Suprapubic skin (tissue), 4 donors: ENCODE data around the gene GARNL3. TPM values are rescaled to one million over a fixed set of nuclear protein-coding genes. Genes with fewer than 3 reads are reported as not detected.
A peak's percentile ranks its signal among the peaks of the same experiment; 100 is the strongest.

Experiments used
- DNase-seq, 2 donors: peaks; one replicate each; pipeline ENCODE4 v3.0.0-alpha.2; 2019; ENCODE audit warnings: low spot score in 2 of 2
- H3K27ac ChIP-seq: fragments of 200-600 bp; sonication (generic); one replicate; pipeline ENCODE4 v1.5.1; 2019
- H3K27me3 ChIP-seq: fragments of 200-600 bp; sonication (generic); one replicate; pipeline ENCODE4 v1.5.1; 2019
- H3K36me3 ChIP-seq: fragments of 200-600 bp; sonication (generic); one replicate; pipeline ENCODE4 v1.5.1; 2019
- H3K4me1 ChIP-seq: fragments of 200-600 bp; sonication (generic); one replicate; pipeline ENCODE4 v1.5.1; 2019
- H3K4me3 ChIP-seq: fragments of 200-600 bp; sonication (generic); one replicate; pipeline ENCODE4 v1.5.1; 2019; ENCODE audit warnings: mild to moderate bottlenecking
- H3K9me3 ChIP-seq: fragments of 200-600 bp; sonication (generic); one replicate; pipeline ENCODE4 v1.5.1; 2019
- CTCF ChIP-seq, 2 donors: fragments of 200-600 bp in 1 of 2; fragments of 450-650 bp in 1 of 2; sonication (generic) in 1 of 2; IDR thresholded peaks; one replicate each; pipeline ENCODE4 v1.5.1; 2016 to 2019; ENCODE audit warnings: antibody characterized with exemption in 2 of 2, mild to moderate bottlenecking in 1 of 2, moderate library complexity in 1 of 2
- EP300 ChIP-seq: sonication (generic); formaldehyde crosslinking; IDR thresholded peaks from one replicate; pipeline ENCODE4 v1.6.1; 2017; ENCODE audit warnings: antibody characterized with exemption
- POLR2A ChIP-seq, 2 donors: fragments of 450-650 bp; IDR thresholded peaks; one replicate each; pipeline ENCODE4 v1.6.1; 2017; ENCODE audit warnings: antibody characterized with exemption in 2 of 2, mild to moderate bottlenecking in 2 of 2, moderate library complexity in 2 of 2
- POLR2AphosphoS5 ChIP-seq, 3 donors: sonication (generic); formaldehyde crosslinking; IDR thresholded peaks; one replicate each; pipeline ENCODE4 v1.6.1; 2017; ENCODE audit warnings: antibody characterized with exemption in 3 of 3
- WGBS: methylation state at CpG from one replicate; pipeline ENCODE4 v1.1.5; 2018; 5-methylcytosine and 5-hydroxymethylcytosine counted together
- total RNA-seq, 4 donors: library from RNA; depleted of rRNA; stranded (reverse); fragments of >200 nt; gene quantifications; one replicate each; pipeline ENCODE4 v1.1.0, GENCODE V29; 2016

The GARNL3 gene
- total RNA-seq, 4 donors from 2014 or later, result 12.5 to 23.3 (median 18.4) TPM

- no peaks in the 10 kb centered on the region for H3K9me3 ChIP-seq
- H3K27ac ChIP-seq, result no peak overlapping the region
- TF ChIP-seq CTCF (IDR thresholded peaks at IDR 0.05) (no peak), POLR2AphosphoS5 (IDR thresholded peaks at IDR 0.05) (no peak), EP300 (no peak), POLR2A (IDR thresholded peaks at IDR 0.05) (no peak)
- peak in 1 of 2 donors; percentile 63 for DNase-seq
- H3K27me3 ChIP-seq, result no peaks in the 10 kb centered on the region
- H3K4me1 ChIP-seq, result peaks cover 11% of the 10 kb centered on the region
- H3K36me3 ChIP-seq, result peaks cover 6% of the 10 kb centered on the region
- H3K4me3 ChIP-seq, result no peak overlapping the region
- WGBS, result 93% methylated on average over 10 of the region's 10 CpGs
These were observed 122.4 kb downstream of the GARNL3 start for GRCh38 chr9:127386981-127387380.

- no peak for DNase-seq
- WGBS, result 36% methylated on average over 10 of the region's 10 CpGs
- TF ChIP-seq EP300 (no peak), POLR2AphosphoS5 (IDR thresholded peaks at IDR 0.05) (no peak), POLR2A (IDR thresholded peaks at IDR 0.05) (no peak), CTCF (IDR thresholded peaks at IDR 0.05) (no peak)
- Histone ChIP-seq H3K36me3 (peaks cover 6% of the 10 kb centered on the region), H3K4me3 (no peak overlapping the region), H3K4me1 (peaks cover 11% of the 10 kb centered on the region), H3K27me3 (no peaks in the 10 kb centered on the region), H3K27ac (peak overlapping the region; percentile 27), H3K9me3 (no peaks in the 10 kb centered on the region)
These were observed 123.7 kb downstream of the GARNL3 start for GRCh38 chr9:127388037-127388855.

- peak overlapping the region; percentile 27 for H3K27ac ChIP-seq
- 65% methylated on average over 6 of the region's 6 CpGs for WGBS
- H3K36me3 ChIP-seq, result peaks cover 6% of the 10 kb centered on the region
- no peak overlapping the region for H3K4me3 ChIP-seq
- H3K9me3 ChIP-seq, result no peaks in the 10 kb centered on the region
- no peaks in the 10 kb centered on the region for H3K27me3 ChIP-seq
- peak in 1 of 2 donors; percentile 37 for DNase-seq
- peaks cover 11% of the 10 kb centered on the region for H3K4me1 ChIP-seq
- TF ChIP-seq EP300, result no peak
- no peak for TF ChIP-seq CTCF (IDR thresholded peaks at IDR 0.05)
- TF ChIP-seq POLR2AphosphoS5 (IDR thresholded peaks at IDR 0.05), result no peak
These were observed 124.3 kb downstream of the GARNL3 start for GRCh38 chr9:127388856-127389238.

GRCh38 chr9:127389381-127390247, 125.0 kb downstream of the GARNL3 start:
- WGBS, result 77% methylated on average over 4 of the region's 4 CpGs
- Histone ChIP-seq H3K36me3 (peaks cover 6% of the 10 kb centered on the region), H3K27ac (no peak overlapping the region), H3K4me1 (peaks cover 11% of the 10 kb centered on the region), H3K4me3 (no peak overlapping the region), H3K27me3 (no peaks in the 10 kb centered on the region), H3K9me3 (no peaks in the 10 kb centered on the region)
- no peak for DNase-seq
- no peak for TF ChIP-seq EP300
- no peak for TF ChIP-seq POLR2AphosphoS5 (IDR thresholded peaks at IDR 0.05)
- no peak for TF ChIP-seq CTCF (IDR thresholded peaks at IDR 0.05)
- no peak for TF ChIP-seq POLR2A (IDR thresholded peaks at IDR 0.05)

GRCh38 chr9:127390248-127390545, 125.6 kb downstream of the GARNL3 start:
- no peak for TF ChIP-seq POLR2AphosphoS5 (IDR thresholded peaks at IDR 0.05)
- Histone ChIP-seq H3K36me3 (peaks cover 6% of the 10 kb centered on the region), H3K9me3 (no peaks in the 10 kb centered on the region), H3K4me3 (no peak overlapping the region), H3K4me1 (peaks cover 11% of the 10 kb centered on the region), H3K27ac (no peak overlapping the region), H3K27me3 (no peaks in the 10 kb centered on the region)
- WGBS, result 65% methylated on average over 2 of the region's 2 CpGs
- DNase-seq, result no peak
